SU-DHL-6 (cell line): ENCODE data around the gene RPTOR.

Source experiments
- EZH2phosphoT487 ChIP-seq: fragments of 200-600 bp; sonication (generic), shearing (Covaris generic); conservative IDR thresholded peaks from 2 replicates; pipeline ENCODE4 v1.6.1; 2018; ENCODE audit warnings: mild to moderate bottlenecking, antibody characterized with exemption, low read length, moderate library complexity, mixed read lengths
- TF ChIP-seq, protein P1 (sequence below): fragments of 200-600 bp; sonication (generic); IDR thresholded peaks from one replicate; pipeline ENCODE4 v1.5.1; 2017; ENCODE audit warnings: antibody characterized with exemption, mild to moderate bottlenecking, low read length, moderate library complexity; ENCODE audit not compliant: insufficient read depth, poor library complexity, severe bottlenecking

GRCh38 chr17:80892019-80892855, 347.6 kb downstream of the RPTOR start:
- TF ChIP-seq, protein P1, sequence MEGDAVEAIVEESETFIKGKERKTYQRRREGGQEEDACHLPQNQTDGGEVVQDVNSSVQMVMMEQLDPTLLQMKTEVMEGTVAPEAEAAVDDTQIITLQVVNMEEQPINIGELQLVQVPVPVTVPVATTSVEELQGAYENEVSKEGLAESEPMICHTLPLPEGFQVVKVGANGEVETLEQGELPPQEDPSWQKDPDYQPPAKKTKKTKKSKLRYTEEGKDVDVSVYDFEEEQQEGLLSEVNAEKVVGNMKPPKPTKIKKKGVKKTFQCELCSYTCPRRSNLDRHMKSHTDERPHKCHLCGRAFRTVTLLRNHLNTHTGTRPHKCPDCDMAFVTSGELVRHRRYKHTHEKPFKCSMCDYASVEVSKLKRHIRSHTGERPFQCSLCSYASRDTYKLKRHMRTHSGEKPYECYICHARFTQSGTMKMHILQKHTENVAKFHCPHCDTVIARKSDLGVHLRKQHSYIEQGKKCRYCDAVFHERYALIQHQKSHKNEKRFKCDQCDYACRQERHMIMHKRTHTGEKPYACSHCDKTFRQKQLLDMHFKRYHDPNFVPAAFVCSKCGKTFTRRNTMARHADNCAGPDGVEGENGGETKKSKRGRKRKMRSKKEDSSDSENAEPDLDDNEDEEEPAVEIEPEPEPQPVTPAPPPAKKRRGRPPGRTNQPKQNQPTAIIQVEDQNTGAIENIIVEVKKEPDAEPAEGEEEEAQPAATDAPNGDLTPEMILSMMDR: no peak
- TF ChIP-seq EZH2phosphoT487: no peak
